Stimulated activated CD4-positive, alpha-beta T cell treated with anti-CD3 and anti-CD28 coated beads, Interleukin-2, amount 100 ng/mL, for 24 hours (primary cell): ENCODE data around the gene RCCD1.
A peak's percentile ranks its signal among the peaks of the same experiment; 100 is the strongest.

Experiments
- DNase-seq, 2 donors: peaks; one replicate each; pipeline ENCODE4 v3.0.0-alpha.2; 2020

Gene RCCD1

DNA sequence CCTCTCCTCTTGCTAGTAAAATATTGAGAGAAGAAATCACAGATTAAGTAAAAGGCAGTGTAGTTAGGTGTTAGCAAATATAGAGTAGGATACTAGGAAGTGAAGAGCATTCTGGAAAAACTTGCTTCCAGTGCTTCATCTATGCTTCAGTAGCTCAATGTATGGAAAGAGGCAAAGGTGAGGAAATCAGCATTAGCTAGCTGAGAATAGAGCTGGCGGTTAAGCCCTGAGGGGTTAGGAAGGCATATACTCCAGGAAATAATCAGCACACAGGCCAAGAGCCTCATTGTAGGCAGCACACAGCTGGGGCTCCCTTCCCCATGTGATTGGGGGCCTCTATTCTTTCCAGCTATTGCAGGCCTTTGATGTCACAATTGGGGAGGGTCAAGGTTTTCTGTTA lies 13.8 kb downstream of the RCCD1 start:
- DNase-seq: no peak

DNA sequence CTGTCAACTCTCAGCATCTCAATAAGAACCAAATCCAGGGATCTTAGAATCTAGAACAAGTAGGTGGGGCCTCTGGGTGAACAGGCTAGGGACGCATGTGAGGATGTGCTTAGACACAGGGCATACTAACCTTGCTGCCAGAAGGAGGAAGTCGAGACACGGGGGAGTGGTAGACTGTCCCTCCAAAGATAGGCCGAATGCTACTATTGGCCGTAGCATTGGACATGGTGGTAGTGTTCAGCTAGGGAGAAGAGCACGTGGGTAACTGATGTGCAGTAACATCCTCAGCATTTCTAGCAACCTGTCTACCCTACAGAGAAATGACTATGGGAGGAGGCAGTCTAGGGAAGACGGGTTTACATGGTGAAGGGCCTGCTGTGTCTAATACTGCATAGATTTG lies 15.6 kb downstream of the RCCD1 start:
- DNase-seq: no peak

DNA sequence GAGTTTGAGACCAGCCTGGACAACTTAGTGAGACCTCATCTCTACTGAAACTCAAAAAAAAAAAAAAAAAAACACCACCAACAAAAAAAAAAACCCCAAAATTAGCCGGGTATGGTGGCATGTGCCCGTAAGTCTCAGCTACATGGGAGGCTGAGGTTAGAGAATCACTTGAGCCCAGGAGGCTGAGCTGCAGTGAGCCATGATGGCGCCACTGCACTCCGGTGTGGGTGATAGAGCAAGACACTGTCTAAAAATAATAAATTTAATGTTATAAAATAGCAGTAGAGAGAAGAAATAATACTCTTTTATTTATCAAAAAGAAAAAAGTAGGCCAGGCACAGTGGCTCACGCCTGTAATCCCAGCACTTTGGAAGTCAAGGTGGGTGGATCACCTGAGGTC lies 17.4 kb downstream of the RCCD1 start:
- no peak for DNase-seq

DNA sequence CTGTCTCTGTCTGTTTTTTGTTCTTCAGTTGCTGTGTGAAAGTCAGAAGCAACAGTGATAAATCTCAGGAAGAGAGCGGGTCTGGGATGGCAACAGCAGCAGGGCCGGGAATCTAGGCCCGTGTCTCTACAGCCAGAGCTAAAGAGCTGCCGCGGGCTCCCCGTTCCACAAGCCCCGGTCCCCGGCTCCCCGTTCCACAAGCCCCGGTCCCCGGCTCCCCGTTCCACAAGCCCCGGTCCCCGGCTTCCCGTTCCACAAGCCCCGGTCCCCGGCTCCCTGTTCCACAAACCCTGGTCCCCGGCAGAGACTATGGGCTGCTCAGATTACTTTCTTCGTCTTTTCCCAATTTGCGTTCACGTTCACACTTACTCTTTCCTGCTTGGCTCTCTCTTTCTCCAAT lies 19.5 kb downstream of the RCCD1 start:
- DNase-seq: no peak

DNA sequence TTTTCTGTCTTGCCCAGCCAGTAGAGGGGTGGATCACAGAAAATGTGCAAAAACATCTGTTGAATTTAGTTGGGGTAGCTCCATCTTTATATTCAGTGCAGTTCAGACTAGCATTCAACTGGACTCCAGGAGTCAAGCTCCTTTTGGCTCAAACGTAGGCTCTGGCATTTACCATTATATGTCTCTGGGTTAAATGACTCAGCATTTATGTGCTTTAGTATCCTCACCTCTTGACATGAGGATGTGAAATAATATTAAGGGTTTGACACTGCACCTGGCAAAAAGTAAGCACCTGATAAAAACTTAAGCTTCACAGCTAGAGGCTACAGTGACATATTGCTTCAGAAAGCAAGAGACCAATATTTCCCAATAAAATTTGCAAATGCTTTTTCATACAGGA lies 24.9 kb downstream of the RCCD1 start:
- DNase-seq: no peak

DNA sequence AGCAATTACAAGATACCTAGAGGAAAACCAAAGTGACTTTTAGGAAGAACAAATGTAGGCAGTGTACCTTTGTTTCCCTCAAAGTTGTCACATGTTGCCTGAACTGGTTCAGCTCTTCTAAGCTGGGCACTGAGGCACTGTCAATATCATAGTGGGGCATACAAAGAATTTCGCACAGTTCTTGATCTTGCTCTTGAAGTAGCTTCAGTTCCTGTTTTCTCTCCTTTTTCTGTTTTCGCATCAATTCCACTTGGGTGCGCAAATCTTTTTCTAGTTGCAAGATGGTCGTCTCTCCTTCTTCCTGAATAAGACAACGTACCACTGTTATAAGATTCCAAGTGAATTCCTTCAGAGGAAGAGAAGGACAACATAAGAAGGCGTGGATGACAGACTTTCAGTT lies 27.0 kb downstream of the RCCD1 start:
- DNase-seq: no peak

DNA sequence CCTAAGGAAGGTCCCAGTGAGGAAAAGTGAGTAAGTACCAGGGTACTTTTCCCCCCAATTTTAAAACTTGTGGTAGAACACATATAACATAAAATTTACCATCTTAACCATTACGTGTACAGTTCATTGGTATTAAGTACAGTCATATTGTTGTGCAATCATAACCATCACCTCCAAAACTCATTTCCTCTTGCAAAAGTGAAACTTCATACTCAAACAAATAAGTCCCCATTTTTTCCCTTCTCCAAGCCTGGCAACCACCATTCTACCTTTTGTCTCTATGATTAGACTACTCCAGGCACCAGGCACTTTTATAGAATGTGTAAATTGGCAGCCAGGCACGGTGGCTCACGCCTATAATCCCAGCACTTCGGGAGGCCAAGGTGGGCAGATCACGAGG lies 27.5 kb downstream of the RCCD1 start:
- no peak for DNase-seq

DNA sequence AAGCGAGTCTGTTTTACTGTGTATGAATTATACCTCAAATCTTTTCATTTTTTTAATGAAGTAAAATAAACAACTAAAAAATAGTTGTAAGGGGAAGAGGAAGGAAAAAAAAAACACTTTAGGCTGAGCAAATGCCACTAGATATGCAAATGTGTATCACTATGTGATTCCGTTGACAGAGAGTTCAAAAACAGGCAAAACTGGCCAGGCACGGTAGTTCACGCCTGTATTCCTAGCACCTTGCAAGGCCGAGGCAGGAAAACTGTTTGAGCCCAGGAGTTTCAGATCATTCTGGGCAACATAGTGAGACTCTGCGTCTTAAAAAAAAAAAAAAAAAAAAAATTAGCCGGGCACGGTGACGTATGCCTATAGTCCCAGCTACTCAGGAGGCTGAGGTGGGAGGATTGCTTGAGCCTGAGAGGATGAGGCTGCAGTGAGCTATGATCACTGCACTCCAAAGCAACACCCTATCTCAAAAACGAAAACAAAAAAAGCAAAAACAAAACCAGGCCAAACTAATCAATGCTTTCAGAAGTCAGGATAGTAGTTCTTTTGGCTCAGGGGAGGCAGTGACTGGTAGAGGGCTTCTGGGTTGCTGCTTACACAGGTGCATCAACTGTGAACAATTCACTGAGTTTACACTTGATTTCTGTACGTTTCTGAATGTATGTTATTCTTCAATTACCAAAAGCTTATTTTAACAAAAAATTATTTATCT lies 32.3 kb downstream of the RCCD1 start:
- no peak for DNase-seq

DNA sequence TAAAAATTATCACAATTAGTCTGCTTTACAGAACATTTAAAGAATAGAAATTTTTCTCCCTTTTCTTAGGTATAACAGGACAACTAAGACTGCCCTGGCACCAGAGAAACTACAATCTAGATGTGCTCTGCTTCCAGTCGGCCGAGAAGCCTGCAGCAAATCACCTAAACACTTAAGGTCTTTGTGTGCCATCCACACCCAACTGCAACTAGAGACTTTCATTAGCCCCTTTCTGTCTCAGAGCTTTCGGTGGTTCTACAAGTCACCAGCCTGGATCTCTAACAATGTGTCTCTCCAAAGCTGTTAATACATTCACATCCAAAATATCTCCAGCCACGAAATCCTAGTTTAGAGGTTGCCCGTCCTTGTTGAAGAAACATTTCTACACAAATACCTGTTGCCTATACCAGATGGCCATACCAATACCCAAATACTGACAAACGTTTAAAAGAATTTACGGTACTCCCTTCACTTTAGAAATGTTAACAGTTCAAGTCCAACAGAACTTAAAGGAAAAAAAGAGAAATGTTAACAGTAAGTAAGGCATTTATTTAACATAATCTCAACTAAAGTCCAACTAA lies 33.0 kb downstream of the RCCD1 start:
- DNase-seq: no peak

DNA sequence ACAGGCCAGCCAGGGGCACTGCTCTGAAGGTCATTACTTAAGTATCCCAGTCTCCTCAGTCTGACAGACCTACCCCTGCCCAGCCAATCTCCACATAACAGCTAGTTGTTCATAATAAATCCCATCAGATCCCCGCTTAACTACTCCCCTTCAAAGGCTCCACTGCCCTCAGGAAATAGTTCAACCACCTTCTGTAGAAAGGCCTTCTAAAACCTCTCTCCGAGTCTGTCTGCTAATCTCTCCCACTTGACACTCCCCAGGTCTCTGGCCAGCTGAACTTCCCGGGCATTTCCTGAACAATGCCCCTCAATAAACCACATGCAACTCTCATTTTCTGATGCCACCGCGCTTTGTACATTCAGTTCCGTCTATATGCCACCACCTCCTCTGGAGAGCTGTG lies 33.6 kb downstream of the RCCD1 start:
- no peak for DNase-seq

DNA sequence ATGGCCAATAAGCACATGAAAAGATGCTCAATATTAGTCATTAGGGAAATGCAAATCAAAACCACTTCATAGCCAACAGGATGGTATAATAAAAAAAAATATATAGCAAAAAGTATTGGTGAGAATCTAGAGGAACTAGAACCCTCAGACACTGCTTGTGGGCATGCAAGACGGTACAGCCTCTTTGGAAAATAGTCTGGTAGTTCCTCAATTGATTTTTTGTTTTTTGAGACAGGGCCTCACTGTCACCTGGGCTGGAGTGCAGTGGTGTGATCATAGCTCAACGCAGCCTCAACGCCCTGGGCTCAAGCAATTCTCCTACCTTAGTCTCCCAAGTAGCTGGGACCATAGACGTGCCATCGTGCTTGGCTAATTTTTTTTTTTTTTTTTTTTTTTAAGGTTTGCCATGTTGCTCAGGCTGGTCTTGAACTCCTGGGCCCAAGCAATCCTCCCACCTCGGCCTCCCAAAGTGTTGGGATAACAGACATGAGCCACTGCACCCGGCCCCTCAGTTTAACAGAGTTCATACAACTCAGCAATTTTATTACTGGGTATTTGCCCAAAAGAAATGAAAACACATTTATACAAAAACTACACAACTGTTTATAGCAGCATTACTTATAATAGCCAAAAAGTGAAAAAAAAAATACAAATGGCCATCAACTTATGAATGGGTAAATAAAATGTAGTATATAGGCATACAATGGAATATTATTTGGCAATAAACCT lies 34.5 kb downstream of the RCCD1 start:
- DNase-seq: no peak

DNA sequence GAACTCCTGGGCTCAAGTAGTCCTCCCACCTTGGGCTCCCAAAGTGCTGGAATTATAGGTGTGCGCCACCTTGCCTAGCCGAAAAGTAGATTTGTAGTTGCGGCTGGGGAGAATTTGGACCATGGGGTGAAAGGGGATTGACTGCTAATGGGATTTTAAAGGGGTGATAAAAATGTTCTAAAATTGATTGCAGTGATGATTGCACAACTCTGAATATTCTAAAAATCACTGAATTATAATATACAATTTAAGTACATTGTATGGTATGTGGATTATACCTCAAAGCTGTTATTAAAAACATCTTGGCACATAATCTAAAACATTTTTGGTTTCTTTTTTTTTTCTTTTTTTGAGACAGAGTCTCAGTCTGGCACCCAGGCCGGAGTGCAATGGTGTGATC lies 35.8 kb downstream of the RCCD1 start:
- no peak for DNase-seq

DNA sequence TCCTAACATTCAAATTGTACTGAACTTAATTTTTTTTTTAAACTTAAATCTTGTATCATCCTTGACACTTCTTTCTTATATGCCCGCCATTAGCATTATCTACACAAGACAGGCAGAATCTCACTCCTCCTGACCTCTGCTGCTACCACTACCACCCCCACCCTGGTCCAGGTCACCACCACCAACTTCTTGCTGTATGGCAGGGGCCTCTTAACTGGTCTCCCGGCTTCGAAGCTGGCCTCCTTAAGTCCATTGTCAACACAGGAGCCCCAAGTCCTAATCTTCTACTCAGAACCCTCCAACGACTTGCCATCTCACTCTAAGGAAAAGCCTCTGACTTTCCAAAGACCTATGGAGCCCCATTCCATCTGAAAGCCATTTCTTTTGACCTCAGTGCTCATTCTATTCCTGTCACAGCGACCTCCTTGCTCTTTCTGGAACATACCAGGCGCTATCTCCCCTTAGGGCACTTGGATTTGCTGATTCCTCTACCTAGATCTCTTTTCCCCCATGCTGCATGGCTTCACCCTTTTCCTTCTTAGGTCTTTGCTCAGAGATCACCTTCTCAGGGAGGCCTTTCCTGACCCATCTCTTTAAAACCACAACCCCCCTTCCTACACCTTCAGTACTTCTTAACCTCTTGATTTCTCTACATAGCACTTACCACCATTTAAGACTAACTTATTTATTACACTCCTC lies 37.1 kb downstream of the RCCD1 start:
- DNase-seq: no peak

DNA sequence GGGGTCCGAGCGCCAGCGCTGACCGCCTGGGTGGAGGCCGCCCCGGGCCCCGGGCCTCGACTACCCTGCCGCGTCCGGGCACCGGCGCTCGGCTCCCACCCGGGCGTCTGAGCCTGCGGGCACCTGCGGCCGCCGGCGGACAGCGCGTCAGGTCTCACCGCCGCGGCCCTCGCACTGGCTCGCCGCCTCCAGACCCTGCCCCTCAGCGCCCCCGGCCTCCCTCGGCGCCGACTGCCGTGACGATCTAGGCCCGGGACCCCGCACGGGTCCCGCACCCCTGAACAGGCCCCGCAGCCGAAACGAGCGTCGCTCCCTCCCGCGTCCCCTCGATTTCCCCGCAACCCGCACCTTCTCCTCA lies 39.4 kb downstream of the RCCD1 start:
- peak in 1 of 2 donors; percentile 29 for DNase-seq

DNA sequence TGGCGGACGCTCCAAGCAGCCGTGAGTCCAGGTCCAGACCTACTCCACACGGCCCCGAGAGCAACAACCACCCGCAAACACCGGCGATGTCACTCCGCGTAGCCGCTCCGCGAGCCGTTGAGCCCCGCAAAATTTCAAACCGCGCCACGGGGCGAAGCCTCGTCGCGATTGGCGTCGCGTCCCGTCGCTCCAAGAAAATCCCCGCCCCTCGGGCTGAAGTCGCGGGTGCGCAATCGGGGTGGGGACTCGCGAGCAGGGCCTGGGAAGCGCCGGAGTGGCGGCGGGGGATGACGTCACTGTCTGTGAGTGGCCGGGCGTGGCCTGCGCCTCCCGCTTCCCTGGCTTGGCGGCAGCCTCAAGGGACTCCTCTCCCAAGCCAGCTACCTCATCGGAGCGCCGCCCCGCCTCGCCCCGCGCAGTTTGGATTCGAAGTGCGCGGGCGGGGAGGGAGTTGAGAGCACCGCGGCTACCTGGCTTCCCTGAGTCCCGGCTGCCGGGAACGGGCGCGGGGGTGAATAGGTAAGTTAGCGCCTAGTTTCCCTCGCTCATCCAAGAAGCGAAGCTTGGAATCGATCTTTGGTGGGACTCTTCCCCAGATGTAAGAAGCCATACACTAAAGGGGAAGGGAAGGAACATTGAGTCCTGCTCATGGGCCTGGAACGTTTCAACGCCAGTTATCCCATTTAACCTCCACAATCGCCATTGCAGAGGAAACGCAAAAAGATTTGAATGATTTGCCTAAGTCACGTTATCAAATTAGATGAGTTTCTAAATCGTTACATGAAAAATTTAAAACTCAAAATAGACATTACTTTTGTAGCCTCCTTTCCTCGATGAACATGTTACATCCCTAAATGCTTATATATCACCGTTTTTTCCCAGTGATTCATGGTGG lies 40.0 kb downstream of the RCCD1 start, which contains the start of gene PRC1:
Gene PRC1, minus strand, starts transcription at position 119 of the 895 bp plus-strand sequence. Its CDS starts 118 bp downstream, at position 1.
- peak; percentile 98 to 99 for DNase-seq

DNA sequence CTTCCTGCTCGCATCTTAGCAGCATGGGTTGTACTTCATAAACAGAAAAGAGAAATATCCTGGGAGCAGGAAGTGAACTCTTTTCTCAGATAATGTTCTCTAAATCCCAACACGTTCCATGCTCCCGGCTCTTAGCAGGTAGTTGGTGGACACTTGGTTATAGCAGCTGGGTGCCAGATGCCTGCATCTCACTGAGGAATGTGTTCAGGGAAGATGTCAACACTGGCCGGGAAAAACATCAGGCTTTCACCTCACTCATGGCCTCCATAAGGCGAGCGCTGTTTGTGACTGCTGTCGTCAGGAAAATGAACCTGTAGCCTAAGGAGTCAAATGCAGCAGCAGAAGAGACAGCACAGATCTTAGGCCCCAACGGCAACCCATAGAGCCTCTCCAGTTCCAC lies 44.1 kb downstream of the RCCD1 start:
- no peak for DNase-seq

DNA sequence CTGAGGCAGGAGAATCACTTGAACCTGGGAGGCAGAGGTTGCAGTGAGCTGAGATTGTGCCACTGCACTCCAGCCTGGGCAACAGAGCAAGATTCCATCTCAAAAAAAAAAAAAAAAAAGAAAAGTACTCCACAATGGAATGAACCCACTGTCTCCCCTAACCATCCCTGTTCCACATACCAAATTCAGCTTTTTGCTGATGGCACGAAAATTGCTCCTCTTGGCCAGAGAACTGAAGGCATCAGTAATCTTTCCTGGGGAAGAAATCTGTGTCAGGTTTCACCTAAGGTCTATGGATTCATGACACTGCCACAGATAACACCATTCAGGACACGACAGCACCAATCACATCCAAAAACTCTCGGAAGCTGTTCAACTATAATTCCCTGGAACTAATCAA lies 46.5 kb downstream of the RCCD1 start:
- no peak for DNase-seq

DNA sequence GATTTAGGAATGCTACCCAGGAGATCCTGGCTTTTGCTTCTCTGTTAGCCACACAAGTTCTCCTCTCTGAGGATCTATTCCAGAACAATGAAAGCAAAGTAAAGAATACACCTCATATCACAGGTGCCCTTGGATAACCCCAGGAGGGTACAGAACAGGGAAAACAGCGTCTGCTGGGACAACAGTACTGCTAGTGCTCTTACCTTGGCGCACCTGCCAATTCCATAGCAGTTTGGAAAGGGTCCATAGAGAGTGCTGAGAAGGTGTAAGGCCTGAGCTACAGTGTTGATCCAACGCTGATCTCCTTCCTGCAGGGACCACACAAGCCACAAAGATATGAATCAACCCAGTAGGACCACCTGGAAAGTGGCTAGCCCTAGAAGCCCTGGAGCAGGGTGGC lies 52.6 kb downstream of the RCCD1 start:
- DNase-seq: no peak
